Neural progenitor cell (in vitro differentiated cells): ENCODE measurements around the gene ABHD1. TPM values are rescaled to one million over a fixed set of nuclear protein-coding genes. Genes with fewer than 3 reads are reported as not detected.

Source experiments
- DNase-seq: peaks from one replicate; pipeline ENCODE4 v3.0.0-alpha.2; 2016; ENCODE audit warnings: low spot score
- H2AFZ ChIP-seq: fragments of 200-600 bp; sonication (generic); replicated peaks from 2 replicates; pipeline ENCODE4 v1.6.1; 2016; ENCODE audit warnings: antibody characterized with exemption
- H3F3A ChIP-seq: fragments of 200-600 bp; sonication (generic); 2 replicates; pipeline ENCODE4 v1.6.1; 2016; ENCODE audit warnings: antibody characterized with exemption, low read depth
- H3K27ac ChIP-seq: fragments of 200-600 bp; sonication (generic); 2 replicates; pipeline ENCODE4 v1.5.1; 2016; ENCODE audit warnings: mild to moderate bottlenecking
- H3K27me3 ChIP-seq: fragments of 200-600 bp; sonication (generic); 2 replicates; pipeline ENCODE4 v1.6.1; 2016; ENCODE audit warnings: mild to moderate bottlenecking, moderate library complexity
- H3K36me3 ChIP-seq: fragments of 200-600 bp; sonication (generic); 2 replicates; pipeline ENCODE4 v1.5.1; 2016
- H3K4me1 ChIP-seq: fragments of 200-600 bp; sonication (generic); 2 replicates; pipeline ENCODE4 v1.6.1; 2016; ENCODE audit warnings: mixed run types
- H3K4me2 ChIP-seq: fragments of 200-600 bp; sonication (generic); 2 replicates; pipeline ENCODE4 v1.6.1; 2016
- H3K4me3 ChIP-seq: fragments of 200-600 bp; sonication (generic); 2 replicates; pipeline ENCODE4 v1.5.1; 2016
- H3K79me2 ChIP-seq: fragments of 200-600 bp; sonication (generic); 2 replicates; pipeline ENCODE4 v1.6.1; 2016; ENCODE audit warnings: low read depth
- H3K9ac ChIP-seq: fragments of 200-600 bp; sonication (generic); 2 replicates; pipeline ENCODE4 v1.6.1; 2016
- H3K9me3 ChIP-seq: fragments of 200-600 bp; sonication (generic); 2 replicates; pipeline ENCODE4 v1.5.1; 2016; ENCODE audit warnings: low read depth
- H4K20me1 ChIP-seq: fragments of 200-600 bp; sonication (generic); 2 replicates; pipeline ENCODE4 v1.6.1; 2016; ENCODE audit warnings: low read depth
- H3K27ac Mint-ChIP-seq: 3 replicates; pipeline ENCODE4 v1.8.0; 2021; ENCODE audit warnings: mixed read lengths
- H3K27me3 Mint-ChIP-seq: 2 replicates; pipeline ENCODE4 v1.8.0; 2022; ENCODE audit warnings: low read depth, mild to moderate bottlenecking, inconsistent platforms, moderate library complexity, mixed read lengths; ENCODE audit not compliant: insufficient read depth
- H3K36me3 Mint-ChIP-seq: 3 replicates; pipeline ENCODE4 v1.8.0; 2021; ENCODE audit warnings: mixed read lengths
- H3K4me1 Mint-ChIP-seq: 3 replicates; pipeline ENCODE4 v1.8.0; 2021; ENCODE audit warnings: mixed read lengths
- H3K4me3 Mint-ChIP-seq: 3 replicates; pipeline ENCODE4 v1.8.0; 2021; ENCODE audit warnings: mild to moderate bottlenecking, moderate library complexity, mixed read lengths
- H3K9me3 Mint-ChIP-seq: 3 replicates; pipeline ENCODE4 v1.8.0; 2020; ENCODE audit warnings: mixed read lengths
- EZH2 ChIP-seq: fragments of 200-600 bp; sonication (generic); IDR thresholded peaks from 2 replicates; pipeline ENCODE4 v1.6.1; 2017; ENCODE audit warnings: antibody characterized with exemption, mild to moderate bottlenecking, moderate library complexity
- EZH2phosphoT487 ChIP-seq: fragments of 200-600 bp; sonication (generic); IDR thresholded peaks from 2 replicates; pipeline ENCODE4 v1.6.1; 2017; ENCODE audit warnings: antibody characterized with exemption
- total RNA-seq: library from RNA; depleted of rRNA; stranded (reverse); fragments of >200 nt; gene quantifications from 2 replicates; pipeline ENCODE4 v1.2.3, GENCODE V29; 2015; ENCODE audit warnings: low replicate concordance
- TF ChIP-seq, protein P1 (sequence below): fragments of 200-600 bp; sonication (generic); IDR thresholded peaks from 2 replicates; pipeline ENCODE4 v1.5.1; 2017; ENCODE audit warnings: antibody characterized with exemption, mild to moderate bottlenecking

ABHD1 gene
- total RNA-seq, 1 donor from 2014 or later = 0.65 TPM

- H3K4me1 ChIP-seq = peaks cover 15% of the 10 kb centered on the region
- H2AFZ ChIP-seq = no peak overlapping the region
- H3K36me3 Mint-ChIP-seq = no peaks in the 10 kb centered on the region
- peak overlapping the region; percentile 66 for H3K27ac Mint-ChIP-seq
- peaks cover 6% of the 10 kb centered on the region for H3K27me3 Mint-ChIP-seq
- H3F3A ChIP-seq = peaks cover 23% of the 10 kb centered on the region
- H3K27ac ChIP-seq = no peak overlapping the region
- peak overlapping the region; percentile 55 for H3K4me3 Mint-ChIP-seq
- no peak for DNase-seq
- H3K9me3 ChIP-seq = no peaks in the 10 kb centered on the region
- H3K36me3 ChIP-seq = no peaks in the 10 kb centered on the region
- TF ChIP-seq, protein P1, sequence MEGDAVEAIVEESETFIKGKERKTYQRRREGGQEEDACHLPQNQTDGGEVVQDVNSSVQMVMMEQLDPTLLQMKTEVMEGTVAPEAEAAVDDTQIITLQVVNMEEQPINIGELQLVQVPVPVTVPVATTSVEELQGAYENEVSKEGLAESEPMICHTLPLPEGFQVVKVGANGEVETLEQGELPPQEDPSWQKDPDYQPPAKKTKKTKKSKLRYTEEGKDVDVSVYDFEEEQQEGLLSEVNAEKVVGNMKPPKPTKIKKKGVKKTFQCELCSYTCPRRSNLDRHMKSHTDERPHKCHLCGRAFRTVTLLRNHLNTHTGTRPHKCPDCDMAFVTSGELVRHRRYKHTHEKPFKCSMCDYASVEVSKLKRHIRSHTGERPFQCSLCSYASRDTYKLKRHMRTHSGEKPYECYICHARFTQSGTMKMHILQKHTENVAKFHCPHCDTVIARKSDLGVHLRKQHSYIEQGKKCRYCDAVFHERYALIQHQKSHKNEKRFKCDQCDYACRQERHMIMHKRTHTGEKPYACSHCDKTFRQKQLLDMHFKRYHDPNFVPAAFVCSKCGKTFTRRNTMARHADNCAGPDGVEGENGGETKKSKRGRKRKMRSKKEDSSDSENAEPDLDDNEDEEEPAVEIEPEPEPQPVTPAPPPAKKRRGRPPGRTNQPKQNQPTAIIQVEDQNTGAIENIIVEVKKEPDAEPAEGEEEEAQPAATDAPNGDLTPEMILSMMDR = no peak
- H3K4me1 Mint-ChIP-seq = peaks cover 35% of the 10 kb centered on the region
- H3K79me2 ChIP-seq = peaks cover 3% of the 10 kb centered on the region
- no peak overlapping the region for H3K4me3 ChIP-seq
- H3K9me3 Mint-ChIP-seq = no peaks in the 10 kb centered on the region
- H3K4me2 ChIP-seq = no peak overlapping the region
- no peaks in the 10 kb centered on the region for H4K20me1 ChIP-seq
- peaks cover 19% of the 10 kb centered on the region for H3K27me3 ChIP-seq
- no peak overlapping the region for H3K9ac ChIP-seq
Observed at GRCh38 chr2:27084297-27085061, 39.1 kb upstream of the ABHD1 start.

DNA sequence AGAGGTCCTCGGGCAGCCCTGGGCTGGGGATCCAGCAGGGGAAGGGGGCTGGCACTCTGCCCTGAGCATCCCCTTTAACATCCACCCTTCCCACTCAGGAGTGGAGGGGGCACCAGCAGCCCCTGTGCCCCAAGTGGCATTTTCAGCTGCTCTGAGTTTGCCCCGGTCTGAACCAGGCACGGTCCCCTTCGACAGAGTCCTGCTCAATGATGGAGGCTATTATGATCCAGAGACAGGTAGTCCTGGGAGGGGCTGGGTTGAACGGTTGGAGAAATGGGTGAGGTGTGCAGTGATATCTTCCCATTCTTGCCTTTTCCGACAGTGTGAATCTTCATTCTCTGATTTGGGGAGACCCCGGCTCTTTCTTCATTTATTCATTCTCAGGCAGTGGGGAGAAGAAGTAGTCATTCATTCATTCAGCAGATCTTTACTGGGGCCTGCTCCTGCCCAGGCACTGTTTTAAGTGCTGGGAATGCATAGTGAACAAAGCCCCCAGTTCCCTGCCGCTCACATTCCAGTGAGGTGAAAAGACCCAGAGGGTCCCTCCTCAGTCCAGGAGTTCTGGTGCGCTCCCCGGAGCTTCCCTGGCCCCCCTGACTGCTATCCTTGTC lies 38.4 kb upstream of the ABHD1 start:
- Histone ChIP-seq H3K9ac (peak overlapping the region; percentile 49), H3K9me3 (no peaks in the 10 kb centered on the region), H3K4me3 (peak overlapping the region; percentile 61), H3K79me2 (peaks cover 3% of the 10 kb centered on the region), H2AFZ (peak overlapping the region; percentile 89), H4K20me1 (no peaks in the 10 kb centered on the region), H3K4me1 (peaks cover 15% of the 10 kb centered on the region), H3K27me3 (peaks cover 19% of the 10 kb centered on the region), H3K36me3 (no peaks in the 10 kb centered on the region), H3K27ac (no peak overlapping the region), H3F3A (peaks cover 23% of the 10 kb centered on the region), H3K4me2 (peak overlapping the region; percentile 97)
- Mint-ChIP-seq H3K36me3 (no peaks in the 10 kb centered on the region), H3K4me3 (peak overlapping the region; percentile 73), H3K27me3 (peaks cover 6% of the 10 kb centered on the region), H3K27ac (no peak overlapping the region), H3K9me3 (no peaks in the 10 kb centered on the region), H3K4me1 (peaks cover 31% of the 10 kb centered on the region)
- no peak for DNase-seq
- no peak for TF ChIP-seq EZH2phosphoT487
- TF ChIP-seq EZH2 = no peak
- TF ChIP-seq, protein P1 = no peak

- Histone ChIP-seq H4K20me1 (no peaks in the 10 kb centered on the region), H3K4me1 (peaks cover 15% of the 10 kb centered on the region), H3K36me3 (no peaks in the 10 kb centered on the region), H3K27me3 (peaks cover 19% of the 10 kb centered on the region), H3F3A (peaks cover 23% of the 10 kb centered on the region), H3K27ac (no peak overlapping the region), H3K4me3 (peak overlapping the region; percentile 61), H3K79me2 (peaks cover 3% of the 10 kb centered on the region), H2AFZ (peak overlapping the region; percentile 89), H3K9ac (peak overlapping the region; percentile 49), H3K4me2 (peak overlapping the region; percentile 97), H3K9me3 (no peaks in the 10 kb centered on the region)
- Mint-ChIP-seq H3K4me3 (peak overlapping the region; percentile 73), H3K27me3 (peaks cover 6% of the 10 kb centered on the region), H3K27ac (no peak overlapping the region), H3K36me3 (no peaks in the 10 kb centered on the region), H3K4me1 (peaks cover 28% of the 10 kb centered on the region), H3K9me3 (no peaks in the 10 kb centered on the region)
- peak; percentile 81 for DNase-seq
- TF ChIP-seq EZH2phosphoT487 = no peak
- TF ChIP-seq, protein P1 = peak; percentile 51
- TF ChIP-seq EZH2 = peak; percentile 42
Observed at GRCh38 chr2:27085673-27086089, 37.9 kb upstream of the ABHD1 start.
